Sigmoid colon (tissue), 3 donors: Measurements from ENCODE around the gene ASTL.
"Not testable (repeated sequence)": the region's sequence is repeated elsewhere in the genome, so short reads cannot be mapped to it uniquely, and the experiment has no call there.

Experiments
- POLR2A ChIP-seq, 2 donors: fragments of 450-650 bp; IDR thresholded peaks; one replicate each; pipeline ENCODE4 v1.6.1; 2016; ENCODE audit warnings: antibody characterized with exemption in 2 of 2, mild to moderate bottlenecking in 2 of 2, moderate library complexity in 2 of 2
- TF ChIP-seq, protein P1 (sequence below), 4 experiments: fragments of 450-650 bp in 3 of 4; fragments of 200-600 bp in 1 of 4; IDR thresholded peaks; one replicate each; pipeline ENCODE4 v1.5.1; 2016 to 2019; ENCODE audit warnings: antibody characterized with exemption in 4 of 4, mild to moderate bottlenecking in 3 of 4, moderate library complexity in 2 of 4

- TF ChIP-seq POLR2A (IDR thresholded peaks at IDR 0.05) = not testable (repeated sequence)
- TF ChIP-seq, protein P1, sequence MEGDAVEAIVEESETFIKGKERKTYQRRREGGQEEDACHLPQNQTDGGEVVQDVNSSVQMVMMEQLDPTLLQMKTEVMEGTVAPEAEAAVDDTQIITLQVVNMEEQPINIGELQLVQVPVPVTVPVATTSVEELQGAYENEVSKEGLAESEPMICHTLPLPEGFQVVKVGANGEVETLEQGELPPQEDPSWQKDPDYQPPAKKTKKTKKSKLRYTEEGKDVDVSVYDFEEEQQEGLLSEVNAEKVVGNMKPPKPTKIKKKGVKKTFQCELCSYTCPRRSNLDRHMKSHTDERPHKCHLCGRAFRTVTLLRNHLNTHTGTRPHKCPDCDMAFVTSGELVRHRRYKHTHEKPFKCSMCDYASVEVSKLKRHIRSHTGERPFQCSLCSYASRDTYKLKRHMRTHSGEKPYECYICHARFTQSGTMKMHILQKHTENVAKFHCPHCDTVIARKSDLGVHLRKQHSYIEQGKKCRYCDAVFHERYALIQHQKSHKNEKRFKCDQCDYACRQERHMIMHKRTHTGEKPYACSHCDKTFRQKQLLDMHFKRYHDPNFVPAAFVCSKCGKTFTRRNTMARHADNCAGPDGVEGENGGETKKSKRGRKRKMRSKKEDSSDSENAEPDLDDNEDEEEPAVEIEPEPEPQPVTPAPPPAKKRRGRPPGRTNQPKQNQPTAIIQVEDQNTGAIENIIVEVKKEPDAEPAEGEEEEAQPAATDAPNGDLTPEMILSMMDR (IDR thresholded peaks at IDR 0.05) = not testable (repeated sequence)
These were observed 3.3 kb upstream of the ASTL start for GRCh38 chr2:96141624-96141967.
